ENCODE measurements around the gene MALSU1.

- TF ChIP-seq, protein P1, sequence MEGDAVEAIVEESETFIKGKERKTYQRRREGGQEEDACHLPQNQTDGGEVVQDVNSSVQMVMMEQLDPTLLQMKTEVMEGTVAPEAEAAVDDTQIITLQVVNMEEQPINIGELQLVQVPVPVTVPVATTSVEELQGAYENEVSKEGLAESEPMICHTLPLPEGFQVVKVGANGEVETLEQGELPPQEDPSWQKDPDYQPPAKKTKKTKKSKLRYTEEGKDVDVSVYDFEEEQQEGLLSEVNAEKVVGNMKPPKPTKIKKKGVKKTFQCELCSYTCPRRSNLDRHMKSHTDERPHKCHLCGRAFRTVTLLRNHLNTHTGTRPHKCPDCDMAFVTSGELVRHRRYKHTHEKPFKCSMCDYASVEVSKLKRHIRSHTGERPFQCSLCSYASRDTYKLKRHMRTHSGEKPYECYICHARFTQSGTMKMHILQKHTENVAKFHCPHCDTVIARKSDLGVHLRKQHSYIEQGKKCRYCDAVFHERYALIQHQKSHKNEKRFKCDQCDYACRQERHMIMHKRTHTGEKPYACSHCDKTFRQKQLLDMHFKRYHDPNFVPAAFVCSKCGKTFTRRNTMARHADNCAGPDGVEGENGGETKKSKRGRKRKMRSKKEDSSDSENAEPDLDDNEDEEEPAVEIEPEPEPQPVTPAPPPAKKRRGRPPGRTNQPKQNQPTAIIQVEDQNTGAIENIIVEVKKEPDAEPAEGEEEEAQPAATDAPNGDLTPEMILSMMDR (IDR thresholded peaks at IDR 0.05; ENCODE audit: poor library complexity): no peak
- no peak for TF ChIP-seq EZH2 (IDR thresholded peaks at IDR 0.05; ENCODE audit: borderline replicate concordance)
Observed at GRCh38 chr7:23298885-23299769, at the start of gene MALSU1.

Data from hepatocyte (in vitro differentiated cells).